KMS-11 (cell line): ENCODE measurements around the gene SPCS1.

Source experiments
- H2AFZ ChIP-seq: fragments of 200-600 bp; sonication (generic); 2 replicates; pipeline ENCODE4 v1.6.1; 2016; ENCODE audit warnings: antibody characterized with exemption, mixed run types, low read depth
- H3K27ac ChIP-seq: fragments of 200-600 bp; sonication (generic); 2 replicates; pipeline ENCODE4 v1.6.1; 2016; ENCODE audit warnings: mild to moderate bottlenecking, mixed run types
- H3K27me3 ChIP-seq: fragments of 200-600 bp; sonication (generic); 2 replicates; pipeline ENCODE4 v1.6.1; 2017; ENCODE audit warnings: mild to moderate bottlenecking, low read depth, mixed run types, moderate library complexity; ENCODE audit not compliant: insufficient read depth
- H3K36me3 ChIP-seq: fragments of 200-600 bp; sonication (generic); 2 replicates; pipeline ENCODE4 v1.6.1; 2017; ENCODE audit warnings: mild to moderate bottlenecking, mixed run types; ENCODE audit not compliant: insufficient read depth
- H3K4me1 ChIP-seq: fragments of 200-600 bp; sonication (generic); 2 replicates; pipeline ENCODE4 v1.6.1; 2016; ENCODE audit warnings: mild to moderate bottlenecking, low read depth, mixed run types; ENCODE audit not compliant: poor library complexity, severe bottlenecking
- H3K4me2 ChIP-seq: fragments of 200-600 bp; sonication (generic); 2 replicates; pipeline ENCODE4 v1.7.0; 2016; ENCODE audit warnings: mild to moderate bottlenecking, mixed run types
- H3K4me3 ChIP-seq: fragments of 200-600 bp; sonication (generic); IDR thresholded peaks from 2 replicates; pipeline ENCODE4 v1.6.1; 2017; ENCODE audit warnings: low read depth, low read length, mixed read lengths; ENCODE audit not compliant: insufficient read depth
- H3K79me2 ChIP-seq: fragments of 200-600 bp; sonication (generic); 2 replicates; pipeline ENCODE4 v1.6.1; 2016; ENCODE audit warnings: low read depth, mixed run types; ENCODE audit not compliant: insufficient read depth
- H3K9ac ChIP-seq: fragments of 200-600 bp; sonication (generic); 2 replicates; pipeline ENCODE4 v1.6.1; 2016; ENCODE audit warnings: mild to moderate bottlenecking, mixed run types
- H4K20me1 ChIP-seq: fragments of 200-600 bp; sonication (generic); 2 replicates; pipeline ENCODE4 v1.6.1; 2016; ENCODE audit warnings: mild to moderate bottlenecking, mixed run types; ENCODE audit not compliant: insufficient read depth
- TF ChIP-seq, protein P1 (sequence below): fragments of 200-600 bp; sonication (generic); conservative IDR thresholded peaks from 2 replicates; pipeline ENCODE4 v1.6.1; 2017; ENCODE audit warnings: low read depth, mild to moderate bottlenecking, antibody characterized with exemption, low read length, moderate library complexity, mixed read lengths

Gene SPCS1

DNA sequence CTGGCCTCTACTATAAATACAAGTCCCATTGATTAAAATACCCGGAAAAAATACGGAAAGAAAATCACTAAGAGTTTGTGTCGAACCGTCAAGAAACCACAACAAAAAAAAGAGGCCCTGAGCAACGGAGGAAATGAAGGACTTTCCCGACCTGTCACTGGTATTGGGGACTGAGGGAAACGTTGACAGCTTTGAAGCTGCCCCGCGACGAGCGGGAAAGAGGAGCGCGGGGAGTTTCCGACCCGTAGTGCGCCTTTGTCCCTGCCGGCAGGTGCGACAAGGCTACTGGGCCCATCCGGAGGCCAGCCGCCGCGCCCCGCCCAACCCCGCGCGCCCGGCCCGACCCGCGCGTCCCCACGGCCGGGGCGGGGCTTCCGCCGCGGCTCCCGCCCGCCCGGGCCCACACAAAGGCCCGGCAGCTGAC is 20.6 kb upstream of the SPCS1 start:
- Histone ChIP-seq H4K20me1 (no peaks in the 10 kb centered on the region), H3K27me3 (no peaks in the 10 kb centered on the region), H3K9ac (peak overlapping the region; percentile 89), H3K4me3 (no peak overlapping the region), H2AFZ (peak overlapping the region; percentile 30; the same call in 1 of the 2 replicates), H3K4me2 (peak overlapping the region; percentile 88), H3K79me2 (peaks cover 72% of the 10 kb centered on the region), H3K27ac (peak overlapping the region; percentile 96), H3K36me3 (peaks cover 17% of the 10 kb centered on the region; the same call in 1 of the 2 replicates), H3K4me1 (peaks cover 64% of the 10 kb centered on the region)
- TF ChIP-seq, protein P1, sequence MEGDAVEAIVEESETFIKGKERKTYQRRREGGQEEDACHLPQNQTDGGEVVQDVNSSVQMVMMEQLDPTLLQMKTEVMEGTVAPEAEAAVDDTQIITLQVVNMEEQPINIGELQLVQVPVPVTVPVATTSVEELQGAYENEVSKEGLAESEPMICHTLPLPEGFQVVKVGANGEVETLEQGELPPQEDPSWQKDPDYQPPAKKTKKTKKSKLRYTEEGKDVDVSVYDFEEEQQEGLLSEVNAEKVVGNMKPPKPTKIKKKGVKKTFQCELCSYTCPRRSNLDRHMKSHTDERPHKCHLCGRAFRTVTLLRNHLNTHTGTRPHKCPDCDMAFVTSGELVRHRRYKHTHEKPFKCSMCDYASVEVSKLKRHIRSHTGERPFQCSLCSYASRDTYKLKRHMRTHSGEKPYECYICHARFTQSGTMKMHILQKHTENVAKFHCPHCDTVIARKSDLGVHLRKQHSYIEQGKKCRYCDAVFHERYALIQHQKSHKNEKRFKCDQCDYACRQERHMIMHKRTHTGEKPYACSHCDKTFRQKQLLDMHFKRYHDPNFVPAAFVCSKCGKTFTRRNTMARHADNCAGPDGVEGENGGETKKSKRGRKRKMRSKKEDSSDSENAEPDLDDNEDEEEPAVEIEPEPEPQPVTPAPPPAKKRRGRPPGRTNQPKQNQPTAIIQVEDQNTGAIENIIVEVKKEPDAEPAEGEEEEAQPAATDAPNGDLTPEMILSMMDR: no peak

DNA sequence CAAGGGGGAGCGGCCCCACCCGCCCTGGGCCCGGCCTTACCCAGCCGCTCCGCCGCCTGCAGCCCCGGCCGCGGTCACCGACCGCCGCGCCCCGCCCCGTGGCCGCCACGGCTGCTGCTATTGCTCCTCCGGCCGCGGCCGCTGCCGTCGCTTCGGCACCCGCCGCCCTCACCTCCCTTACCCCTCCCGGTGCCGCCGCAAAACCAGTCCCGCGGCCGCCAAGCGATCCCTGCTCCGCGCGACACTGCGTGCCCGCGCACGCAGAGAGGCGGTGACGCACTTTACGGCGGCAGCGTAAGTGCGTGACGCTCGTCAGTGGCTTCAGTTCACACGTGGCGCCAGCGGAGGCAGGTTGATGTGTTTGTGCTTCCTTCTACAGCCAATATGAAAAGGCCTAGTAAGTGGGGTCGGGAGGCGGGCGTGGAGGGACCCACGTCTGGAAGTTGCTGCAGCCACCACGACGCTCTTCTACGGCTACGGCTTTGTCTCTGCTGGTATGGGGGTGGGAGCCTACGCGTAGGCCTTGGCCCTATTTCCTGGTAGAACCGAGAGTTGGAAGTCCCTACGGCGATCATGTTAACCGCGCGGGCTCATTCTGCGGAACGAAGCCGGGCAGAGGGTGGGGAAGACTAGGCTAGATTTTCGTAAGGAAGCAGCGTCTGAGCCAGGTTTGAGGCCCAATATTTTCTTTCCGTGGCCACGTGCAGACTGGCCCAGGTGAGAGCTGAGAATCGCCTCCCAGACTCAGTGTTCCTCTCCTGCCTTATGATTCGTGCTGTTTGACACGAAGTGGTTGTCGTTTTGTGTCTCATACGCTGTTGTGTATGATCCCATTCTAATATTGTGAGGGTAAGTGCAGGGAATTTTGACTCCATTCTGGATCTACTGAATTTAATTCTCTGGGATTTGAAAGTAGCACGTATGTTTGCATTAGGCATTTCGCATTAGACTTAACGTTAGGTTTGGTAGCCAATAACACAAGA is 19.9 kb upstream of the SPCS1 start, which contains the start of the genes GNL3 and PBRM1:
TSS of gene GNL3 (plus strand) at position 324 of the 983 bp plus-strand sequence. CDS start at position 385, 61 bp downstream.
TSS of gene PBRM1 (minus strand) at position 205 of the 983 bp plus-strand sequence.
- Histone ChIP-seq H3K4me3 (peak within 1 kb of the TSS; percentile 71), H3K9ac (peak within 1 kb of the TSS; percentile 89), H3K36me3 (peaks cover 17% of the 10 kb centered on the region; the same call in 1 of the 2 replicates), H3K27ac (peak within 1 kb of the TSS; percentile 96), H3K4me1 (peaks cover 68% of the 10 kb centered on the region), H3K27me3 (no peaks in the 10 kb centered on the region), H3K79me2 (peaks cover 78% of the 10 kb centered on the region), H3K4me2 (peak within 1 kb of the TSS; percentile 95), H4K20me1 (no peaks in the 10 kb centered on the region), H2AFZ (peak within 1 kb of the TSS; percentile 30)
- TF ChIP-seq, protein P1: no peak

DNA sequence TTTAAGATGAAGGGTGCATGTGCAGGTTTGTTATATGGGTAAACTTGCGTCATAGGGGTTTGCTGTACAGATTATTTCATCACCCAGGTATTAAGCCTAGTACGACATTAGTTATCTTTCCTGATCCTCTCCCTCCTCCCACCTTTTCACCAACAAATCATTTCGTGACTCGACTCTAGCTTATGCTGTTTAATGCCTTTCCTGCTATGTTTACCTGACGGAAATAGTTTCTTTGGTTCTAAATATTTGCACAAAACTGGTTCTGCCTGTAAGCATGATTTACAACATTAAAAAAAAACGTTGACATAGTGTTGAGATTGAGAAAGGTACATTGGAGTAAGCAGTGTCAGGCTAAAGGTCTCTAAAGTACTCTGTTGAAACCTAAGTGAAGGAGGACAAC is 17.6 kb upstream of the SPCS1 start:
- Histone ChIP-seq H3K79me2 (peaks cover 69% of the 10 kb centered on the region), H3K9ac (no peak overlapping the region), H3K27ac (no peak overlapping the region; the same call in 1 of the 2 replicates), H3K4me2 (peak overlapping the region; percentile 95; the same call in 1 of the 2 replicates), H3K27me3 (no peaks in the 10 kb centered on the region), H3K4me1 (peaks cover 71% of the 10 kb centered on the region), H4K20me1 (no peaks in the 10 kb centered on the region), H2AFZ (no peak overlapping the region), H3K4me3 (no peak overlapping the region), H3K36me3 (peaks cover 17% of the 10 kb centered on the region; the same call in 1 of the 2 replicates)
- TF ChIP-seq, protein P1: no peak

DNA sequence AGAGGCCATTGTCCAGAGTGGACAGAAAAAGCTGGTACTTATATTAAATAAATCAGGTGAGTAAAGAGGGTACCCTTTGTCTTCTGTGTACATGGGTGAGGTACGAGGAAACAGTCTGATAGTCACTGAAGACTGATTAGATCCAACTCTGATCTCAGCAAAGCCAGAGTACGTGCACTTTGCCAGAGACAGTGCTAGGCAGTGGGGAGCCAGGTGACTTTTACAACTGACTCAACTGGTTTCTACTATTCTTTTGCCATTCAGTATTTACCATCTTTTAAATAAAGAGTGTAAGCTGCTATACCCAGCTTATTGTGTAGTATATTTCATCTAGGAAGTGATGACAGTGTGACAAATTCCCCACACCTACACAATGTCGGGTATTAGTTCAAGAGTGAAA is 16.8 kb upstream of the SPCS1 start:
- H2AFZ ChIP-seq: no peak overlapping the region
- TF ChIP-seq, protein P1: no peak
- H3K4me3 ChIP-seq: no peak overlapping the region
- peaks cover 60% of the 10 kb centered on the region for H3K79me2 ChIP-seq
- no peak overlapping the region for H3K9ac ChIP-seq
- H4K20me1 ChIP-seq: no peaks in the 10 kb centered on the region
- H3K36me3 ChIP-seq: peaks cover 17% of the 10 kb centered on the region; the same call in 1 of the 2 replicates
- H3K4me2 ChIP-seq: no peak overlapping the region
- no peak overlapping the region; the same call in 1 of the 2 replicates for H3K27ac ChIP-seq
- H3K27me3 ChIP-seq: no peaks in the 10 kb centered on the region
- peaks cover 73% of the 10 kb centered on the region for H3K4me1 ChIP-seq
